Measurements from ENCODE around the gene MCM9.
"Not testable (repeated sequence)": the region's sequence is repeated elsewhere in the genome, so short reads cannot be mapped to it uniquely, and the experiment has no call there.

The MCM9 gene

DNA sequence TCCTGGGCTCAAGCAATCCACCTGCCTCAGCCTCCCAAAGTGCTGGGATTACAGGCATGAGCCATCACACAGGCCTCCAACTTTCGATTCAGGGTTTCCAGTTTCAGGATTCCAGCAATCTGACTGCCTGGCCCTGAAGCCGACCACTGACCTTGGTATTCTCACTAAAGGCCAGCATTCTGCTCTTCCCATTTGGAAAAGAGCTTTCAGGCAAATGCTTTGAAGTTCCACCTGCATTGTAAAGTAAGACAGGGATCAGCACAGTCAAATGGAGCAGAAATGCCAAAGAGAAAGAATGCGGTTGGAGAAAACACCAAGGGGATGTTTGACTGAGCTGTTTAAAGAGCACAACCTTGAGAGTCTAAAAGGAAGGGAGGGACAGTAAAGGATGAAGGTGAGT is 166.5 kb downstream of the MCM9 start:
- Histone ChIP-seq H3K27ac (ENCODE audit: low read depth, low read length) (no peak overlapping the region), H3K27me3 (ENCODE audit: control insufficient read depth in 1 of 2, insufficient read depth in 2 of 2, low read length in 2 of 2) (no peaks in the 10 kb centered on the region), H3K4me1 (ENCODE audit: control insufficient read depth in 1 of 2, insufficient read depth in 2 of 2, low read length in 2 of 2) (no peaks in the 10 kb centered on the region), H3K36me3 (ENCODE audit: control insufficient read depth in 1 of 2, insufficient read depth in 2 of 2, low read length in 2 of 2) (no peaks in the 10 kb centered on the region), H3K9ac (ENCODE audit: low read depth in 1 of 2, low read length in 2 of 2) (no peak overlapping the region), H3K9me3 (ENCODE audit: control insufficient read depth in 1 of 2, low read length in 2 of 2) (no peaks in the 10 kb centered on the region), H3K4me3 (ENCODE audit: low read depth in 1 of 2, low read length in 2 of 2) (no peak overlapping the region)

- H3K9ac ChIP-seq (ENCODE audit: low read depth in 1 of 2, low read length in 2 of 2); H3K9me3 ChIP-seq (ENCODE audit: control insufficient read depth in 1 of 2, low read length in 2 of 2); H3K4me3 ChIP-seq (ENCODE audit: low read depth in 1 of 2, low read length in 2 of 2); H3K27me3 ChIP-seq (ENCODE audit: control insufficient read depth in 1 of 2, insufficient read depth in 2 of 2, low read length in 2 of 2); H3K4me1 ChIP-seq (ENCODE audit: control insufficient read depth in 1 of 2, insufficient read depth in 2 of 2, low read length in 2 of 2); H3K27ac ChIP-seq (ENCODE audit: low read depth, low read length); H3K36me3 ChIP-seq (ENCODE audit: control insufficient read depth in 1 of 2, insufficient read depth in 2 of 2, low read length in 2 of 2): not testable (repeated sequence)
These were observed 169.6 kb downstream of the MCM9 start for GRCh38 chr6:118765316-118765715.

DNA sequence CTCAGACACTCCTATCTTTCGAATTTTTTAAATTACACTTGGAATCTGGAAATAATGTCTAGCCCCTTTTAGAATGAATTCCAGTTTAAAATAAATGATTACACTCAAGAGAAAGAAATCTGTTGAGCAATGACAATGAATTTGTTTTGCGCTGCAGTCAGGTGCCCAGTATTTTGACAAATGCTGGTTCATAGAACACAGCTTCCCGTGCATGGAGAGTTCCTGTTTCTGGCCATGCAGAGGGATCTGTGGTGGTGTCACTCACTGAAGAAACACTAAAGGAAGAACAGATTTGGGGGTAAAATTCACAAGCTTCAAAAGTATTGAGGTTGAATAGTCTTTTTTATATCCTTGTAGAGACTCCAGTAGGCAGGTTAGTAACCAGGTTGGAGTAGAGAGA is 170.2 kb downstream of the MCM9 start:
- H3K4me3 ChIP-seq (ENCODE audit: low read depth in 1 of 2, low read length in 2 of 2) = no peak overlapping the region
- H3K4me1 ChIP-seq (ENCODE audit: control insufficient read depth in 1 of 2, insufficient read depth in 2 of 2, low read length in 2 of 2) = no peaks in the 10 kb centered on the region
- no peak overlapping the region for H3K27ac ChIP-seq (ENCODE audit: low read depth, low read length)
- no peaks in the 10 kb centered on the region for H3K9me3 ChIP-seq (ENCODE audit: control insufficient read depth in 1 of 2, low read length in 2 of 2)
- no peak overlapping the region for H3K9ac ChIP-seq (ENCODE audit: low read depth in 1 of 2, low read length in 2 of 2)
- H3K36me3 ChIP-seq (ENCODE audit: control insufficient read depth in 1 of 2, insufficient read depth in 2 of 2, low read length in 2 of 2) = no peaks in the 10 kb centered on the region
- no peaks in the 10 kb centered on the region for H3K27me3 ChIP-seq (ENCODE audit: control insufficient read depth in 1 of 2, insufficient read depth in 2 of 2, low read length in 2 of 2)
